ENCODE results near the gene FOCAD. TPM values are rescaled to one million over a fixed set of nuclear protein-coding genes. Genes with fewer than 3 reads are reported as not detected.
"Not testable (repeated sequence)": the region's sequence is repeated elsewhere in the genome, so short reads cannot be mapped to it uniquely, and the experiment has no call there.

The FOCAD gene
- total RNA-seq, 1 experiment from 2014 or later, result 42.7 TPM

GRCh38 chr9:20671635-20672034 lies 12.4 kb upstream of the FOCAD start:
- no TSS peak for BruUV-seq (replicated peaks)
- intact Hi-C loops (cut with micrococcal nuclease; ENCODE audit: unreplicated experiment), result no loop called here
- no peaks in the 10 kb centered on the region for H3K27me3 ChIP-seq (replicated peaks; ENCODE audit: insufficient read depth, low read depth, low read length, poor library complexity)
- POLR2A ChIA-PET (ENCODE audit: low non-redundant PET), result interaction anchor here (0.6 kb wide), 1 partner anchor 26 kb away, joined by 5 read pairs; no protein-coding TSS in a partner anchor
- H3K27ac ChIP-seq (ENCODE audit: low read depth, low read length, poor library complexity, severe bottlenecking), result no peak overlapping the region
- no peaks in the 10 kb centered on the region for H3K4me1 ChIP-seq (ENCODE audit: insufficient read depth, low read length, poor library complexity, severe bottlenecking)
- H3K36me3 ChIP-seq (ENCODE audit: insufficient read depth, low read length, poor library complexity, severe bottlenecking), result no peaks in the 10 kb centered on the region
- no peaks in the 10 kb centered on the region for H3K9me3 ChIP-seq (ENCODE audit: low read depth, low read length, poor library complexity, severe bottlenecking)
- TF ChIP-seq CTCF (conservative IDR thresholded peaks at IDR 0.05; ENCODE audit: low read depth, low read length) (no peak), EZH2 (IDR thresholded peaks at IDR 0.05; ENCODE audit: borderline replicate concordance, low read depth, low read length, poor library complexity, severe bottlenecking) (no peak)
- DNase-seq (ENCODE audit: low spot score), result no peak
- CTCF ChIA-PET, result interaction anchor here (0.6 kb wide), 1 partner anchor 379 kb away, joined by 4 read pairs; no protein-coding TSS in a partner anchor
- no peak overlapping the region for H3K4me3 ChIP-seq (ENCODE audit: low read depth, low read length, poor library complexity, severe bottlenecking)

GRCh38 chr9:20673537-20673936 lies 10.5 kb upstream of the FOCAD start:
- H3K9me3 ChIP-seq (ENCODE audit: low read depth, low read length, poor library complexity, severe bottlenecking); POLR2A ChIA-PET (ENCODE audit: low non-redundant PET); H3K4me3 ChIP-seq (ENCODE audit: low read depth, low read length, poor library complexity, severe bottlenecking); H3K4me1 ChIP-seq (ENCODE audit: insufficient read depth, low read length, poor library complexity, severe bottlenecking); intact Hi-C loops (cut with micrococcal nuclease; ENCODE audit: unreplicated experiment); DNase-seq (ENCODE audit: low spot score); BruUV-seq (replicated peaks); H3K36me3 ChIP-seq (ENCODE audit: insufficient read depth, low read length, poor library complexity, severe bottlenecking); H3K27ac ChIP-seq (ENCODE audit: low read depth, low read length, poor library complexity, severe bottlenecking); CTCF ChIA-PET; H3K27me3 ChIP-seq (replicated peaks; ENCODE audit: insufficient read depth, low read depth, low read length, poor library complexity): not testable (repeated sequence)

- intact Hi-C loops (cut with micrococcal nuclease; ENCODE audit: unreplicated experiment), result loop anchor here (5.0 kb wide), 1 partner anchor 44 kb away; no protein-coding TSS in a partner anchor
- CTCF ChIA-PET, result no interaction called here
Measured at GRCh38 chr9:20681467-20681866, 2.6 kb upstream of the FOCAD start.

More at GRCh38 chr9:20681467-20681866, 2.6 kb upstream of the FOCAD start:
- Histone ChIP-seq H3K9me3 (ENCODE audit: low read depth, low read length, poor library complexity, severe bottlenecking) (no peaks in the 10 kb centered on the region), H3K27ac (ENCODE audit: low read depth, low read length, poor library complexity, severe bottlenecking) (no peak overlapping the region), H3K4me1 (ENCODE audit: insufficient read depth, low read length, poor library complexity, severe bottlenecking) (peaks cover 26% of the 10 kb centered on the region), H3K4me3 (ENCODE audit: low read depth, low read length, poor library complexity, severe bottlenecking) (no peak overlapping the region), H3K36me3 (ENCODE audit: insufficient read depth, low read length, poor library complexity, severe bottlenecking) (no peaks in the 10 kb centered on the region), H3K27me3 (replicated peaks; ENCODE audit: insufficient read depth, low read depth, low read length, poor library complexity) (no peaks in the 10 kb centered on the region)
- TF ChIP-seq EZH2 (IDR thresholded peaks at IDR 0.05; ENCODE audit: borderline replicate concordance, low read depth, low read length, poor library complexity, severe bottlenecking) (no peak), CTCF (conservative IDR thresholded peaks at IDR 0.05; ENCODE audit: low read depth, low read length) (no peak)
- no peak for DNase-seq (ENCODE audit: low spot score)
- no TSS peak for BruUV-seq (replicated peaks)
- POLR2A ChIA-PET (ENCODE audit: low non-redundant PET), result no interaction called here
